Endothelial cell of umbilical vein (primary cell): ENCODE data around the gene FBLIM1.

Experiments used
- CTCF ChIP-seq, 2 donors: IDR thresholded peaks; 1 replicate in 1 of 2; 2 replicates in 1 of 2; pipeline ENCODE4 v1.5.1; 2011; ENCODE audit warnings: low read length in 2 of 2, mild to moderate bottlenecking in 2 of 2, moderate library complexity in 2 of 2, control low read depth in 1 of 2, inconsistent platforms in 1 of 2, low read depth in 1 of 2; ENCODE audit not compliant: insufficient read depth in 1 of 2; ENCODE audit errors: extremely low read depth in 1 of 2
- EZH2 ChIP-seq: IDR thresholded peaks from 2 replicates; pipeline ENCODE4 v1.6.1; 2012; ENCODE audit warnings: borderline replicate concordance, low read depth, mild to moderate bottlenecking, moderate library complexity, low read length, inconsistent platforms; ENCODE audit not compliant: severe bottlenecking
- JUN ChIP-seq: IDR thresholded peaks from 2 replicates; pipeline ENCODE4 v1.6.1; 2011; ENCODE audit warnings: borderline replicate concordance, low read depth; ENCODE audit not compliant: insufficient read length, insufficient read depth
- MYC ChIP-seq: IDR thresholded peaks from one replicate; pipeline ENCODE4 v1.6.1; 2011; ENCODE audit warnings: mild to moderate bottlenecking, low read depth, low read length
- POLR2A ChIP-seq: IDR thresholded peaks from 2 replicates; pipeline ENCODE4 v1.6.1; 2012; ENCODE audit warnings: low read depth, mild to moderate bottlenecking, control low read depth, low read length
- TF ChIP-seq, protein P1 (sequence below): IDR thresholded peaks from 2 replicates; pipeline ENCODE4 v1.6.1; 2011; ENCODE audit not compliant: insufficient read depth, insufficient read length

- TF ChIP-seq CTCF (IDR thresholded peaks at IDR 0.05; ENCODE audit: extremely low read depth in 1 of 2, insufficient read depth in 1 of 2, low read depth in 1 of 2, low read length in 2 of 2) (no peak), EZH2 (no peak), POLR2A (no peak), JUN (no peak), MYC (no peak)
- TF ChIP-seq, protein P1, sequence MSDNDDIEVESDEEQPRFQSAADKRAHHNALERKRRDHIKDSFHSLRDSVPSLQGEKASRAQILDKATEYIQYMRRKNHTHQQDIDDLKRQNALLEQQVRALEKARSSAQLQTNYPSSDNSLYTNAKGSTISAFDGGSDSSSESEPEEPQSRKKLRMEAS, result no peak
Measured at GRCh38 chr1:15758343-15758931, at the start of gene FBLIM1.
